HepG2 (cell line): Measurements from ENCODE around the gene FAM209A. TPM values are rescaled to one million over a fixed set of nuclear protein-coding genes. Genes with fewer than 3 reads are reported as not detected.
A peak's percentile ranks its signal among the peaks of the same experiment; 100 is the strongest.

Source experiments
- AHR ChIP-seq: IDR thresholded peaks from 2 replicates; pipeline ENCODE4 v1.6.1; 2018; ENCODE audit warnings: missing genetic modification reagents, missing compliant biosample characterization
- CCAR2 ChIP-seq: fragments of 200-400 bp; formaldehyde crosslinking; optimal IDR thresholded peaks from 2 replicates; pipeline ENCODE3; 2018; ENCODE audit warnings: low read depth, mild to moderate bottlenecking, low read length, moderate library complexity
- CTCF ChIP-seq: sonication (generic); formaldehyde crosslinking; IDR thresholded peaks from 2 replicates; pipeline ENCODE4 v1.5.0; 2020; ENCODE audit warnings: mild to moderate bottlenecking, missing genetic modification reagents, moderate library complexity
- DMTF1 ChIP-seq: sonication (generic); formaldehyde crosslinking; IDR thresholded peaks from 2 replicates; pipeline ENCODE4 v1.4.0; 2020; ENCODE audit warnings: mild to moderate bottlenecking, missing genetic modification reagents
- FOXP1 ChIP-seq, 2 experiments: fragments of 450-650 bp in 1 of 2; IDR thresholded peaks; 2 replicates each; pipeline ENCODE4 v1.6.1; 2017 to 2018; ENCODE audit warnings: antibody characterized with exemption in 1 of 2
- NFKBIZ ChIP-seq: IDR thresholded peaks from 2 replicates; pipeline ENCODE4 v1.6.1; 2018; ENCODE audit warnings: missing genetic modification reagents, missing compliant biosample characterization
- TBX3 ChIP-seq: fragments of 450-650 bp; IDR thresholded peaks from 2 replicates; pipeline ENCODE4 v1.6.1; 2017; ENCODE audit warnings: antibody characterized with exemption, mild to moderate bottlenecking, inconsistent platforms, borderline replicate concordance
- THRA ChIP-seq: sonication (generic); formaldehyde crosslinking; IDR thresholded peaks from 2 replicates; pipeline ENCODE4 v1.4.0; 2020; ENCODE audit warnings: missing genetic modification reagents, borderline replicate concordance
- TOE1 ChIP-seq: sonication (generic); formaldehyde crosslinking; IDR thresholded peaks from 2 replicates; pipeline ENCODE4 v1.4.0; 2020; ENCODE audit warnings: mild to moderate bottlenecking, missing genetic modification reagents
- TRIM24 ChIP-seq: sonication (generic); formaldehyde crosslinking; IDR thresholded peaks from 2 replicates; pipeline ENCODE4 v1.8.0; 2022; ENCODE audit warnings: mild to moderate bottlenecking, missing genetic modification reagents
- U2AF1 ChIP-seq: fragments of 200-400 bp; formaldehyde crosslinking; optimal IDR thresholded peaks from 2 replicates; pipeline ENCODE3; 2017; ENCODE audit warnings: mild to moderate bottlenecking, low read depth, low read length
- USF2 ChIP-seq, 2 experiments: sonication (generic) in 1 of 2; formaldehyde crosslinking in 1 of 2; IDR thresholded peaks; 2 replicates each; pipeline versions ENCODE4 v1.5.1 to v1.6.1; 2011 to 2020; ENCODE audit warnings: borderline replicate concordance in 1 of 2, low read depth in 1 of 2, low read length in 1 of 2, mild to moderate bottlenecking in 1 of 2, missing genetic modification reagents in 1 of 2, moderate library complexity in 1 of 2
- ZBTB3 ChIP-seq: sonication (generic); formaldehyde crosslinking; IDR thresholded peaks from 2 replicates; pipeline ENCODE4 v1.4.0; 2020; ENCODE audit warnings: low read depth, mild to moderate bottlenecking, moderate library complexity, missing genetic modification reagents, borderline replicate concordance
- ZMAT3 ChIP-seq: sonication (generic); formaldehyde crosslinking; conservative IDR thresholded peaks from 2 replicates; pipeline ENCODE4 v1.7.0; 2021; ENCODE audit warnings: missing genetic modification reagents
- ZNF17 ChIP-seq: sonication (generic); formaldehyde crosslinking; IDR thresholded peaks from 2 replicates; pipeline ENCODE4 v1.5.0; 2020; ENCODE audit warnings: mild to moderate bottlenecking, missing genetic modification reagents
- ZNF224 ChIP-seq: sonication (generic); formaldehyde crosslinking; IDR thresholded peaks from 2 replicates; pipeline ENCODE4 v1.5.0; 2020; ENCODE audit warnings: mild to moderate bottlenecking, missing genetic modification reagents
- ZNF644 ChIP-seq: IDR thresholded peaks from 2 replicates; pipeline ENCODE4 v1.6.1; 2016; ENCODE audit warnings: low read depth
- polyA plus RNA-seq, 8 experiments: library from polyadenylated mRNA; depleted of rRNA in 3 of 8; stranded (reverse) in 7 of 8; unstranded in 1 of 8; fragments of >200 nt; fragmentation: Illumina TruSeq in 4 of 8; extraction: Trizol in 4 of 8; gene quantifications; 2 replicates each; pipeline versions ENCODE4 v1.2.1 to v1.2.3, GENCODE V29; 2011 to 2016; ENCODE audit warnings: low read depth in 4 of 8, missing spikeins in 1 of 8, mixed read lengths in 1 of 8; ENCODE audit not compliant: insufficient read depth in 1 of 8
- total RNA-seq, 5 experiments: library from RNA; depleted of rRNA; stranded (reverse); fragments of >200 nt; fragmentation: Illumina TruSeq; extraction: Trizol; gene quantifications; 2 replicates each; pipeline ENCODE4 v1.2.3, GENCODE V29; 2016; ENCODE audit warnings: low read depth in 1 of 5
- TF ChIP-seq, protein P1 (sequence below): sonication (generic); formaldehyde crosslinking; IDR thresholded peaks from 2 replicates; pipeline ENCODE4 v1.9.0; 2022; ENCODE audit warnings: missing genetic modification reagents, mild to moderate bottlenecking, borderline replicate concordance
- TF ChIP-seq, protein P2 (sequence below): IDR thresholded peaks from 2 replicates; pipeline ENCODE4 v1.6.1; 2016; ENCODE audit warnings: low read depth

FAM209A gene
- total and polyA plus RNA-seq, 2 of the 13 experiments (the other 11 are each of a cell fraction or from before 2014, with no cell fraction given) = 0.15 to 0.36 TPM

DNA sequence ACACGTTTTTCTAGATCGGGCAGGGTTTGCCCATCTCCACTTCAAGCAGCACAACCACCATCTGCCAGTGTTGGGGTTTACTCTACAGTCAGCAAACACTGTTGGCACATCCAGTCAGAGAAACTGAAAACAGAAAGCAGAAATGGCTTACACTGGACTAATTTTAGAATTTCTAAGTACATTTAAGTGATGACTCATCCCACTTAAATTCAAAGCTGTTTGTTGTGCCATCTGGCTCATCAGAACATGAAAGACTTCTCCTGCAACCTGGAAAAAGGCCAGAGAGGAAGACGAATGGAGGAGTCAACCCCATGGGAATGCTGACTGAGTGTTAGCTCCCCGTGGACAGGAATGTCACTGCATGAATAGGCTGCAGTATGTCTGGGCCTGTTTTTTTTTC, 30.3 kb downstream of the FAM209A start (continued):
- TF ChIP-seq TBX3 (0 out of 2 replicates have a peak, but pooled peaks have one; percentile 11), USF2 (IDR thresholded peaks at IDR 0.05; ENCODE audit: low read depth, low read length) (no peak), USF2 (CRISPR knock-in tag; IDR thresholded peaks at IDR 0.05; ENCODE audit: borderline replicate concordance) (no peak), TRIM24 (CRISPR knock-in tag) (no peak), TOE1 (no peak), THRA (CRISPR knock-in tag) (no peak), NFKBIZ (CRISPR knock-in tag) (no peak), CCAR2 (no peak), DMTF1 (CRISPR knock-in tag) (no peak), ZNF224 (CRISPR knock-in tag) (no peak), ZNF17 (no peak), U2AF1 (no peak), CTCF (no peak), ZNF644 (CRISPR knock-in tag) (peak; percentile 68), AHR (CRISPR knock-in tag) (no peak), FOXP1 (IDR thresholded peaks at IDR 0.05) (no peak), FOXP1 (CRISPR knock-in tag; IDR thresholded peaks at IDR 0.05) (peak; percentile 42), ZBTB3 (CRISPR knock-in tag) (no peak), ZMAT3 (CRISPR knock-in tag) (no peak)
- TF ChIP-seq, protein P1, sequence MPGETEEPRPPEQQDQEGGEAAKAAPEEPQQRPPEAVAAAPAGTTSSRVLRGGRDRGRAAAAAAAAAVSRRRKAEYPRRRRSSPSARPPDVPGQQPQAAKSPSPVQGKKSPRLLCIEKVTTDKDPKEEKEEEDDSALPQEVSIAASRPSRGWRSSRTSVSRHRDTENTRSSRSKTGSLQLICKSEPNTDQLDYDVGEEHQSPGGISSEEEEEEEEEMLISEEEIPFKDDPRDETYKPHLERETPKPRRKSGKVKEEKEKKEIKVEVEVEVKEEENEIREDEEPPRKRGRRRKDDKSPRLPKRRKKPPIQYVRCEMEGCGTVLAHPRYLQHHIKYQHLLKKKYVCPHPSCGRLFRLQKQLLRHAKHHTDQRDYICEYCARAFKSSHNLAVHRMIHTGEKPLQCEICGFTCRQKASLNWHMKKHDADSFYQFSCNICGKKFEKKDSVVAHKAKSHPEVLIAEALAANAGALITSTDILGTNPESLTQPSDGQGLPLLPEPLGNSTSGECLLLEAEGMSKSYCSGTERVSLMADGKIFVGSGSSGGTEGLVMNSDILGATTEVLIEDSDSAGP (CRISPR knock-in tag) = no peak
- TF ChIP-seq, protein P2, sequence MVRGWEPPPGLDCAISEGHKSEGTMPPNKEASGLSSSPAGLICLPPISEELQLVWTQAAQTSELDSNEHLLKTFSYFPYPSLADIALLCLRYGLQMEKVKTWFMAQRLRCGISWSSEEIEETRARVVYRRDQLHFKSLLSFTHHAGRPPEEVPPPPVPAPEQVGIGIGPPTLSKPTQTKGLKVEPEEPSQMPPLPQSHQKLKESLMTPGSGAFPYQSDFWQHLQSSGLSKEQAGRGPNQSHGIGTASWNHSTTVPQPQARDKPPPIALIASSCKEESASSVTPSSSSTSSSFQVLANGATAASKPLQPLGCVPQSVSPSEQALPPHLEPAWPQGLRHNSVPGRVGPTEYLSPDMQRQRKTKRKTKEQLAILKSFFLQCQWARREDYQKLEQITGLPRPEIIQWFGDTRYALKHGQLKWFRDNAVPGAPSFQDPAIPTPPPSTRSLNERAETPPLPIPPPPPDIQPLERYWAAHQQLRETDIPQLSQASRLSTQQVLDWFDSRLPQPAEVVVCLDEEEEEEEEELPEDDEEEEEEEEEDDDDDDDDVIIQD (CRISPR knock-in tag) = 0 out of 2 replicates have a peak, but pooled peaks have one; percentile 12
